Memory B cell (primary cell): ENCODE measurements around the gene GPR34.
"Not testable (repeated sequence)": the region's sequence is repeated elsewhere in the genome, so short reads cannot be mapped to it uniquely, and the experiment has no call there.

Source experiments
- ATAC-seq: fragments of 150-1000 bp; cut with Tn5 transposase; 2 replicates; pipeline ENCODE4 v1.10.0; 2021; ENCODE audit warnings: low read depth, mild to moderate bottlenecking, moderate library complexity
- DNase-seq, 2 donors: peaks; one replicate each; pipeline ENCODE4 v3.0.0; 2022; ENCODE audit warnings: low spot score in 2 of 2
- H3K27ac Mint-ChIP-seq: one replicate; pipeline ENCODE4 v1.8.0; 2022; ENCODE audit warnings: mild to moderate bottlenecking, moderate library complexity, mixed read lengths
- H3K27me3 Mint-ChIP-seq: one replicate; pipeline ENCODE4 v1.8.0; 2022; ENCODE audit warnings: mixed read lengths
- H3K36me3 Mint-ChIP-seq: one replicate; pipeline ENCODE4 v1.8.0; 2022; ENCODE audit warnings: mild to moderate bottlenecking, mixed read lengths
- H3K4me1 Mint-ChIP-seq: one replicate; pipeline ENCODE4 v1.8.0; 2022; ENCODE audit warnings: mixed read lengths
- H3K4me3 Mint-ChIP-seq: one replicate; pipeline ENCODE4 v1.8.0; 2022; ENCODE audit warnings: mild to moderate bottlenecking, moderate library complexity, mixed read lengths
- H3K9me3 Mint-ChIP-seq: one replicate; pipeline ENCODE4 v1.8.0; 2022; ENCODE audit warnings: mixed read lengths

GPR34 gene, protein sequence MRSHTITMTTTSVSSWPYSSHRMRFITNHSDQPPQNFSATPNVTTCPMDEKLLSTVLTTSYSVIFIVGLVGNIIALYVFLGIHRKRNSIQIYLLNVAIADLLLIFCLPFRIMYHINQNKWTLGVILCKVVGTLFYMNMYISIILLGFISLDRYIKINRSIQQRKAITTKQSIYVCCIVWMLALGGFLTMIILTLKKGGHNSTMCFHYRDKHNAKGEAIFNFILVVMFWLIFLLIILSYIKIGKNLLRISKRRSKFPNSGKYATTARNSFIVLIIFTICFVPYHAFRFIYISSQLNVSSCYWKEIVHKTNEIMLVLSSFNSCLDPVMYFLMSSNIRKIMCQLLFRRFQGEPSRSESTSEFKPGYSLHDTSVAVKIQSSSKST

DNA sequence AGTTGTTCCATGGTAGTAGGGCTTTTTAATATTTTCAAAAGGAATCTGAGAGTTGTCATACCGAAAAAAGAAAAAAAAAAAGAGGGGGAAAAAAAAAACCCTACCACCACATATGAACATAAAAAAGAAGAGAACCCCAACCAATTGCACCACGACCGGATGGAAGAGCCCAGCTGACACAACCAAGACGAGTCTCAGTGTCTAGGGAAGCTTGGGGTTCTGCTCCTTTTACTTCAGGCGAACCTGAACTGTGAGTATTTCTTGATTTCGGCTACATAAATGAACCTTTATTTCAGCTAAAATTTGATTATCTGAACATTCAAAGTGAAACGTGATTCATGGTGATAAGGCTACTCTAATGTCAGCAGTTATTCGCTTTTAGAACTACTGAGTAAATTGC is at the start of gene GPR34:
TSS of gene GPR34 (plus strand) at position 139 of the 400 bp plus-strand sequence. CDS start 6,661 bp downstream, outside the sequence.
- ATAC-seq (peak; percentile 32), DNase-seq (no peak)
- no peaks in the 10 kb centered on the region for H3K27me3 Mint-ChIP-seq
- no peak within 1 kb of the TSS for H3K27ac Mint-ChIP-seq
- peaks cover 23% of the 10 kb centered on the region for H3K4me1 Mint-ChIP-seq
- H3K4me3 Mint-ChIP-seq, result no peak within 1 kb of the TSS
- H3K9me3 Mint-ChIP-seq, result no peaks in the 10 kb centered on the region
- no peaks in the 10 kb centered on the region for H3K36me3 Mint-ChIP-seq

DNA sequence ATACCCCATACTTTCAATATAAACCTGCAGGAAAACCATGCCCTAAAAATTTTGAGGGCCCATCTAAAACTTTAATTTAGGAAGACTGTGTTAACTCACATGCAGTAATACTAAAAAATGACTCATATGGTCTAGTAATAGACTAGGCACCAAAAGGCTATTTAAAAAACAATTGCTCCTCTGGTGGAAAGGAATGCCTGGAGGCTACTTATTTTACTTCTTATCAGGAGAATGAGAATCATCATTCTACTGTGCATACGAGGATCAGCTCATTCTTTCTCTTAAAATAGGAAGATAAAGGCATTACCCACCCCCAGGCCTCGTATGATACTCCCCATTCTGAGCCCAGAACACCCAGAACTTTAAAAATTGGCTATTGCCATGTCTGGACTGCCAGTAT is 42.6 kb upstream of the GPR34 start:
- DNase-seq, ATAC-seq, H3K27me3 Mint-ChIP-seq, H3K4me1 Mint-ChIP-seq, H3K4me3 Mint-ChIP-seq, H3K9me3 Mint-ChIP-seq: not testable (repeated sequence)
- H3K27ac Mint-ChIP-seq, result peak overlapping the region; percentile 47
- peaks cover 27% of the 10 kb centered on the region for H3K36me3 Mint-ChIP-seq

DNA sequence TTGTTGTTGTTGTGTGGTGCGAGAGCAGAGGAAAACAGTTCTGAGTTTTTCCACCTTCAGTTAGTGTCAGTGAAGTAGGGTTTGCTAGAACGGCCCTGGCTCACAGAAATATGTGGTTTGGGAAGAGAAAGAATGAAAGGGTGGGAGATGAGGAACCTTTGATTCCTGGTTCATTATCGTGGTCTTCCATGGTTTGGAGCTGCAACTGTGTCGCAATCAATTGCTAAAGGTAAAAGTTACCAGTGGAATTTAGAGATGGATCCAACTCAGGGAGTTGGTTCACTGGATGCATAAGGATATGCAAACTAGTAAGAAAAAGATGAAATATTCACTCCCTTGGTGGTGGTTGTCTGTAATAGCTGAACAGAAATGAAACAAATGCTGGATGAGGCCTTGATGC is 35.6 kb upstream of the GPR34 start:
- H3K27ac Mint-ChIP-seq, result no peak overlapping the region
- H3K36me3 Mint-ChIP-seq, result peaks cover 44% of the 10 kb centered on the region
- peaks cover 7% of the 10 kb centered on the region for H3K4me1 Mint-ChIP-seq
- DNase-seq, result no peak
- ATAC-seq, result no peak
- H3K4me3 Mint-ChIP-seq, result no peak overlapping the region
- no peaks in the 10 kb centered on the region for H3K27me3 Mint-ChIP-seq
- H3K9me3 Mint-ChIP-seq, result peaks cover 11% of the 10 kb centered on the region

DNA sequence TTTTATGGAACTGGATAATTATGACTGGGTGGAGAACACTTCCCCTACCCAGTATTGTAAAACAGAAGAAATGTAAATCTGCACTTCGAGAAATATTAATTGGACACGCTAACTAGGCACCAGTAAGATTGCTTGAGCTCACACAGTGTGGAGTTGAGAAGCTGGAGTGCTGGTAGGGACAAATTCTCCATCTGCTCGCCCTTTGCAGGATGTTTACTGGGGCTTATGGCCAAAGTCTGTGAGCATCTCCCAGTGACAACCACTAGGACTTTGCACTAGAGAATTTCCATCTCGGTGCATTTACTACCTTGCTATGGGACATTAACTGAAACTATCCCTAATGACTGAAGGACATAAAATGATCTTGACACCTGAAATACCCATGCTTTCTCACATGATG is 33.7 kb upstream of the GPR34 start:
- no peaks in the 10 kb centered on the region for H3K27me3 Mint-ChIP-seq
- ATAC-seq (no peak), DNase-seq (no peak)
- peaks cover 7% of the 10 kb centered on the region for H3K4me1 Mint-ChIP-seq
- peaks cover 41% of the 10 kb centered on the region for H3K36me3 Mint-ChIP-seq
- H3K4me3 Mint-ChIP-seq, result no peak overlapping the region
- peaks cover 2% of the 10 kb centered on the region for H3K9me3 Mint-ChIP-seq
- no peak overlapping the region for H3K27ac Mint-ChIP-seq

DNA sequence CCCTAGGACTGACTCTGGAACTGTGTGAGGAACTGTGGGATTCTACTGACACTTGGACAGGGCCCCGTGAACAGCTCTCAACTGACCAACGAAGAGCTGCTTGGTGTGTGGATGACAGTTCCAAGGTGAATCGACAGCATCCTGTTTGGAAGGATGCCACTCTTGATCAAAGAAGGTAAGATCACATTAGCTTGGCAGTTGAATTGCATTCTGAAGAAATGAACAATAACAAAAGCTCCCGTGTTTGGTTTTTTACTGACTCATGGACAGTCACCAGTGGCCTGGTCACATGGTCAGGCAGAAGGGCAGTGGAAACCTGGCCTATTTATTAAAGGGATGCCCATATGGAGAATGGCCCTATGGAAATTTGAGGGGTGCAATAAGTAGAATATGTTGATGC is 33.1 kb upstream of the GPR34 start:
- Mint-ChIP-seq H3K36me3 (peaks cover 38% of the 10 kb centered on the region), H3K27ac (no peak overlapping the region), H3K4me1 (peaks cover 7% of the 10 kb centered on the region)

DNA sequence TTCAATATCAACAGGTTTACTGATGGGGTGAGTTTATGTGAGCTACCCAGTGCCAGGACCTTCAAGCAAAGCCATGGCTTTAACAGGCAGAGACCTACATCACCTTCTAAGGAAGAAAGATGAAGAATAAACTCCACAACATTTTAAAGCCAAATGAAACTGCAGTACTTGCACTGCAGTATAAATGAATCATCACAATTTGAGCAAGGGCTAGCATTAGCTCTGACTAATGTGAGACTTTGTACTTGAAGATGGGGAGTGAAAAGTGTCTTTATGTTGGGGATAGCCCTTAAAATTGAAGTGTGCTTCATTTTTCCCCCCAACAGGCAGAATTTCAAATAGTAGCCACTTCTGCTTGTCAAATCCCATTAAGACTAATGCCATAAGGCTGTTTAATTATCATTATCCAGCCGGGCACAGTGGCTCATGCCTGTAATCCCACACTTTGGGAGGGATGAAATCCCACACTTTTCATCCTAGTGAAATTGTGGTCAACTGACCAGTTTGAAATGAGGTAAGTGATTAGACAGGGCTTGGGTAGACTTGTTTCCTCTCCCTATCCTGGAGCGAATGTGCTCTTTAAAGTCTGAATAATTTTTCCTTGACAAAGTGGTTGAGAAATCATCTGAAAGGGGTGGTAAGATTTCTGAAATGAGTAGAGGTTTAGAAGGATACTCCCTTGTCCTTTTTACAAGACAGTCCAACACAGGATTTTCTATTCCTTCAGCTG is 27.2 kb upstream of the GPR34 start:
- no peak overlapping the region for H3K27ac Mint-ChIP-seq
- no peak for DNase-seq
- H3K36me3 Mint-ChIP-seq, result peaks cover 20% of the 10 kb centered on the region
- ATAC-seq, result no peak
- no peaks in the 10 kb centered on the region for H3K27me3 Mint-ChIP-seq
- H3K4me3 Mint-ChIP-seq, result no peak overlapping the region
- H3K4me1 Mint-ChIP-seq, result peaks cover 3% of the 10 kb centered on the region
- H3K9me3 Mint-ChIP-seq, result no peaks in the 10 kb centered on the region

More for the DNA sequence above, 33.1 kb upstream of the GPR34 start:
- peaks cover 2% of the 10 kb centered on the region for H3K9me3 Mint-ChIP-seq
- DNase-seq, result no peak
- H3K27me3 Mint-ChIP-seq, result no peaks in the 10 kb centered on the region
- ATAC-seq, result no peak
- H3K4me3 Mint-ChIP-seq, result no peak overlapping the region

DNA sequence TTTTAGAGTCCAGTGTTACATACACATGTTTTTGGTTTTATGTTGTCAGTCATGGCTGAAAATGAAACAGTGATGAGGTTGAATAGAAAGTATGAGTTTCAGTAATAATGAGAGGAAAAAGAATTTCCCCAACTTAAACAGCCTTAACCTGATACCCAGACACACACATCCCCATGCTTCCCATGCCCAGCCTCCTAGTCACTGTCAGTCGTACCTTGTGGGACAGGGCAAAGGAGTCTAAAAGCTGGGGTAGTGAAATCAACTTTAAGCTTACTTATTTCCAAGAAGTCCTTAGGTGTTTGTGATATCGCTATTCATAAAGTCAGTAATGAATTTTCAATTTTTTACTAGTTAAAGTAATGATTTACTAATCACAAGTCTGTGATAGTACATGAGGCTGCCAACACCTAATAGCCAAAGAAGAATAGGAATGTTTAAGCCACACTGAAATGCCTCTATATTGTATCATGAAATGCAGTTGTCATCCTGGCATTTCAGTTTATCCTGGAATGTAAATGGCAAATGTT is 24.3 kb upstream of the GPR34 start:
- Mint-ChIP-seq H3K36me3 (peaks cover 6% of the 10 kb centered on the region), H3K27me3 (no peaks in the 10 kb centered on the region), H3K27ac (no peak overlapping the region), H3K4me3 (no peak overlapping the region), H3K9me3 (no peaks in the 10 kb centered on the region), H3K4me1 (peaks cover 3% of the 10 kb centered on the region)
- ATAC-seq, result no peak
- no peak for DNase-seq

DNA sequence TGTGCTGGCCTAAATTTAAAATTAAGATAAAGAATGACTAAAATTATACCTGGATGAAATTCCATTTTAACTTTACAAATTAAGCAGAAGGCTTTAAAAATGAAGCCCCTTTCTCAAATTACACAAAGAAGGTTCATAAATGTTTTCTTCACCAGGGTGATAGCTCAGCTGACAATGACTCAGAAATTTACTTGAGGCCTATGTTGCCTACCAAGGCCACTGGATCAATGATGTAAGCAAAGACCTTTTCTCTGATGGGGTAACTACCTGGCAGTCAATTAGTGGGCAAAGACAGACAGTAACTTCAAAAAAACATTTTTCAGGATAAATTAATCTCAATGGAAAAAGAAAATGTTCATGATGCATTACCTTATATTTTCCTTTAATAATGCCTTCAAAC is 23.9 kb upstream of the GPR34 start:
- no peak overlapping the region for H3K4me3 Mint-ChIP-seq
- H3K9me3 Mint-ChIP-seq, result no peaks in the 10 kb centered on the region
- H3K27me3 Mint-ChIP-seq, result no peaks in the 10 kb centered on the region
- DNase-seq (no peak), ATAC-seq (no peak)
- H3K27ac Mint-ChIP-seq, result no peak overlapping the region
- peaks cover 3% of the 10 kb centered on the region for H3K4me1 Mint-ChIP-seq
- peaks cover 6% of the 10 kb centered on the region for H3K36me3 Mint-ChIP-seq

DNA sequence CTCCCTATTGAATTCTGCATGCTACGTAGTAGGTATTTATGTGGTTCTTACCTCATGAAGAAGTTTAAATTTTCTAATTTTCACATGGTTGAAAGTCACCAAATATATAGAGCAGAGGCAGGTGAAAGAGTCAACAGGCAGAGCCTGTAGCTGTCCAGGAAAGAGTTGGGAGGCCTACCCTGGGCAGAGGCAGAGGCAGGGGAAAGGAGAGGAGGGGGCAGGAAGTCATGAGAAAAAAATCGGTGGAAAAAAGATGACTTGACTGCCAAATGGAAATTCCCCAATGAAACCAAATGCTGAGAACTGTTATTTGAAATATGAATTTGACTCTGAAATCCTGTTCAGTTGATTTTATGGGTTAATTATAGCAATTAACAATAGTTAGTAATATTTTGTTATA is 23.1 kb upstream of the GPR34 start:
- no peak for DNase-seq
- no peak for ATAC-seq
- H3K27me3 Mint-ChIP-seq, result no peaks in the 10 kb centered on the region
- no peak overlapping the region for H3K4me3 Mint-ChIP-seq
- peaks cover 6% of the 10 kb centered on the region for H3K36me3 Mint-ChIP-seq
- H3K4me1 Mint-ChIP-seq, result peaks cover 3% of the 10 kb centered on the region
- no peaks in the 10 kb centered on the region for H3K9me3 Mint-ChIP-seq
- no peak overlapping the region for H3K27ac Mint-ChIP-seq

DNA sequence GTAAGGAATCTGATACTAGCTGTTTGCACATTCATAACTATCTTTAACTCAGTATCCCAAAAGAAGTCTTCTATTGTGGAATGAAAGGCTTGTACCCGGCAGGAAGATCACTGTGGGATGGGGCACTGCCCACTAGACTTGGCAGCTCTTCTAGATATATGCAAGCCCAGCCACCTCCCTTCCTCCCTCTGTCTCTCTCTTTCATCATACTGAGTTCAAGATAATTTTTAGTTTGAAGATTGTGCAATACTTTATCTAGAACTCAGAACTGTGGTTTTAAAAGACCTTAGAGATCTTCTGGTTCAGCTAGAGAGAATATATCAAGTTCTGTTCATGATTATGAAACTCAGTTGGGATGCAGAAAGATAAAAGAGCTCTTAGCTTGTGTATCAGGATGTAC is 22.5 kb upstream of the GPR34 start:
- no peak for ATAC-seq
- no peak overlapping the region for H3K4me3 Mint-ChIP-seq

DNA sequence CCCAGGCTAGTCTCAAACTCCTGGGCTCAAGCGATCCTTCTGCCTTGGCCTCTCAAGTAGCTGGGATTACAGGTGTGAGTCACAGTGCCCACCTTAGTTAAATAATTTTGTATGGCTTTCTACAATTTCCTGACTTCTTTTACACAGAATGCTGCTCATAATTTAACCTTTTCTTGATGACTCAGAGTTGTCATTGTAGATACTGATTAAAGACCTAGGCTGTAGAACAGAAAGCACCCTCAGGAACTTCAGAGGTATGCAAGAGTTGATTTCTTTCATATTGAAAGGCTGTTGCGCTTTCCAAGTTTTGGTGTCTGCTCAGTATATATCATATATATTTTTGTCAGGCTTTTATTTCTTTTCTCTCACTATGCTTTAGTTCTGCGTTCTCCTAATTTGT is 21.1 kb upstream of the GPR34 start:
- ATAC-seq, result no peak
- Mint-ChIP-seq H3K4me1 (peaks cover 3% of the 10 kb centered on the region), H3K36me3 (peaks cover 4% of the 10 kb centered on the region), H3K9me3 (no peaks in the 10 kb centered on the region), H3K4me3 (no peak overlapping the region), H3K27ac (no peak overlapping the region), H3K27me3 (no peaks in the 10 kb centered on the region)
- no peak for DNase-seq

More for the DNA sequence above, 22.5 kb upstream of the GPR34 start:
- Mint-ChIP-seq H3K4me1 (peaks cover 3% of the 10 kb centered on the region), H3K27ac (no peak overlapping the region), H3K9me3 (no peaks in the 10 kb centered on the region), H3K27me3 (no peaks in the 10 kb centered on the region), H3K36me3 (peaks cover 4% of the 10 kb centered on the region)
- DNase-seq, result no peak

DNA sequence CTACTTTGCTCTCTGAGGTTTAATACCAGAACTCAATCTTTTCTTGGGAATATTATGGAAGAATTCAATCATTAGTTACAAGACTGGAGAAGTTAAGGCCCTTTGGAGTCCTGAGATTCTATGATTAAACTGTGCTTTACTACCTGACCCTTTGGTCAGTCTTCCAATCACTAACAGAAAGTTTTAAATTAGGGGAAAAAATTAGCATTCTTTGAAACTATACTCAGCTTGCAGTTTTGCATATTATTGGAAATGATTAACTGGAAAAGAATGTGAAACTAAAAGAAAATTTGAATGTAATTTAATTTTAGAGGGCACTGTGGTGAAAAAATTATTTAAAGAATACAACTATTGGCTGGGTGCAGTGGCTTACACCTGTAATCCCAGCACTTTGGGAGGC is 18.7 kb upstream of the GPR34 start:
- H3K4me1 Mint-ChIP-seq, result peaks cover 6% of the 10 kb centered on the region
- ATAC-seq, result no peak
- H3K4me3 Mint-ChIP-seq, result no peak overlapping the region

DNA sequence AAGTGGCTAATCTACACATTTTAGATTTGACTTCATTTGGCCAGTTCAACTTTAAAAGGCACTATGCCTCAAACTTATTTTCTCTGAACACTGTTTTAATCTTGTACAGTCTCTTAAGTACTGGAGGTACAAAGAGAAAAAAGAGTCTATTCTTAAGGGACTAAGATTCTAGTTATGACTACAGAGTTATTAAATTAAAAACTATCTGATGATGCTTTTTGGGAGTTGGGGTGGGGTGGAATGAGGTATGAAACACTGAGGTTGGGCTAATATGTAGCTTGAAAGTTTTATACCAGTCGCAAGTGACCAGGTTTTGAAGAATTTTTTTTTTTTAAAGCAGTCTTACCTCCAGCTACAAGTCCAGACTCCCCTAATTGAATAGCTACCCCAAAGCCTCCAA is 17.7 kb upstream of the GPR34 start:
- Mint-ChIP-seq H3K9me3 (no peaks in the 10 kb centered on the region), H3K27me3 (no peaks in the 10 kb centered on the region), H3K4me3 (no peak overlapping the region), H3K4me1 (peaks cover 3% of the 10 kb centered on the region), H3K27ac (no peak overlapping the region), H3K36me3 (peaks cover 7% of the 10 kb centered on the region)
- no peak for DNase-seq
- ATAC-seq, result no peak

More for the DNA sequence above, 18.7 kb upstream of the GPR34 start:
- no peaks in the 10 kb centered on the region for H3K27me3 Mint-ChIP-seq
- no peaks in the 10 kb centered on the region for H3K9me3 Mint-ChIP-seq
- H3K36me3 Mint-ChIP-seq, result peaks cover 10% of the 10 kb centered on the region
- DNase-seq, result no peak
- no peak overlapping the region for H3K27ac Mint-ChIP-seq

DNA sequence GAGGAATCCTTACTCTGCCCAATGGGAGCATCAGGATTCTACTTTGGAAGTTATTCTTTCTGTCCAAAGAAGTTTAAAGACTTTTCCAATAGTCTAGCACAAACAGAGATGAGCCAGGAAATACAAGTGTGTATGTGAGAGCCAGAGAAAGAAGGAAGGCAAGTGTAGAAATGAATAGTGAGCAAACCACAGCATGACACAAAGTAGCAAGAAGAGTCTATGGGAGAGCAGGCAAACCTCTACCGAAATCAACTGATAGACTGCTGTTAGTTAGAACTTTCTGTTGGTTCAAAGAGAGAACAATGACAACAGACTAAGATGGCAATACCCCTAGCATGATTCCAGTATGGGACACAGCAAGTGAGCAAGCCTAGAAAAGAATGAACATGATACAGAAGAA is 16.1 kb upstream of the GPR34 start:
- no peak overlapping the region for H3K27ac Mint-ChIP-seq
- H3K27me3 Mint-ChIP-seq, result no peaks in the 10 kb centered on the region
- H3K36me3 Mint-ChIP-seq, result peaks cover 12% of the 10 kb centered on the region
- H3K4me3 Mint-ChIP-seq, result no peak overlapping the region
- no peaks in the 10 kb centered on the region for H3K9me3 Mint-ChIP-seq
- ATAC-seq (no peak), DNase-seq (no peak)
- peaks cover 11% of the 10 kb centered on the region for H3K4me1 Mint-ChIP-seq
